Activated CD4-positive, alpha-beta T cell treated with anti-CD3 and anti-CD28 coated beads for 24 hours (primary cell): ENCODE measurements around the gene FRMD4B.

Experiments used
- DNase-seq, 2 donors: peaks; one replicate each; pipeline ENCODE4 v3.0.0-alpha.2; 2020; ENCODE audit warnings: low read depth in 2 of 2

Gene FRMD4B

DNA sequence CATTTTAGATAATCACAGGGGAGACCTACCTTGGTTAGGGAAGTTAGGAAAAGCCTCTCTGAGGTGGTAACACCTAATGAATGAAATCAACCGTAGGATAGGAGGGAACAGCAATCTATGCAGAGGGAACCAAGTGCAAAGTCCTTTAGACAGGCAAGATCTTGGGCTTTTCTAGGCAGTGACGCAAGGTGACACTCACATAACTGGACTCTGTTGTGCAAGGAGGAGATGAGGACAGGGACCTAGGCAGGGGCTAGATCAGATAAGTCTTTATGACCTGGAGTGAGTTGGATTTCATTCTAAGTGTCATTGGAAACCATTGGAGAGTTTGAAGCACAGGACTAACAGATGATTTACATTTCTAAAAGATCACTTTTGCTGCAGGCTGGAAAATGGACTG is 258.9 kb downstream of the FRMD4B start:
- no peak for DNase-seq

DNA sequence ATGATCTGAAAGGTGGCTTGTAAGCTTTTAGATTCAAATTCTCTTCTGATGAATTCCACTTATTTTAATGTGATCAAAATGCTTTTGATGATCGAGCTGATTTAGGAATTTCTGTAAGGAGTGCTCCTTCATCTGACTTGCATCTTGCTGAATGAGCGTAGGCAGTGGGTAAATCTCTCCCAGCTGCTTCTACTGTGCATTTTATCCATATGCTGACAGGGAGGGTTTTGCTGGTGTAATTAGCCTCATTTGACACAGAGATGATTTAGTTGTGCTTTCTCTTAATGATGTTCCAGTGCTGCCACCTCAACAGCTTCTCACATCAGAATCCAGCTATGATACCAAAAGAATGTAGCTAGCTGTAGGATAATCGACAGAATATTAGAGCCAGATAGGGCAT is 259.7 kb downstream of the FRMD4B start:
- no peak for DNase-seq

DNA sequence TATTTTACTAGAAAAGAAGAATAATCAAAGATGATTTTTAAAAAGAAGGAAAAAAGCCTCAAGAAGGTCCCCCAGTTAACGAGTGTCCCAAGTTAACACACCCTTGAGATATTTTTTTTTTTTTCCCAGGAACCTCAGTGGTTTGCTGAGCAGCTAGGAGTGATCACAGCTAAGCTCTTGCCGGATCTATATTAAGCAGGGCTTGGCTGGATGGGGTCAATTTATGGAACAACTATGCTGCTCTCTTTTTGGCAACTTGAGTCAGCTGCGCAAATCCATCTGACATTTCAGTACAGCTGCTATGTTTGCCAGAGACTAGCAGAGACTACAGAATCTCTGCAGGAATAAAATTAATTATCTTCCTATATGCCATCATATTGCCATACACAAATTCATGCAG is 263.5 kb downstream of the FRMD4B start, which contains the start of gene LMOD3:
TSS of gene LMOD3 (minus strand) at position 193 of the 400 bp plus-strand sequence. CDS start 209 bp downstream, outside the sequence.
- DNase-seq, result no peak

DNA sequence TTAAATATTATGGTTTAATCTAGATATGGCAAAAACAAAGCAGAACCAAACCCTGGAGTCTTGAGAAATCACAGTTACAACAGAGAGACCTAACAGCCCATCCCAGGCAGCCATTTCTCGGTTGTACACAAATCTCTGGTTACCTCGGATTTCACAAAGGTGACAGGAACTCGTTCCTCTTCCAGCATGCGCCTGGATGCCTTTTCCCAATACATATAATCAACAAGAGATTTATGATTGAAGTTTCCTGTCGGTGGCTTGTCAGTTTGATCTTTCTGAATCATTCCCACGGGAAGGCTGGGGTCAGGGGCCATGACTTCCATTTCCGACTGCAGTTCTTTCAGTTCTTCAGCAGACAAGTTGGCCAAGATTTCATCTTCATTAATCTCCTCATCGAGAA is 263.9 kb downstream of the FRMD4B start:
- no peak for DNase-seq

DNA sequence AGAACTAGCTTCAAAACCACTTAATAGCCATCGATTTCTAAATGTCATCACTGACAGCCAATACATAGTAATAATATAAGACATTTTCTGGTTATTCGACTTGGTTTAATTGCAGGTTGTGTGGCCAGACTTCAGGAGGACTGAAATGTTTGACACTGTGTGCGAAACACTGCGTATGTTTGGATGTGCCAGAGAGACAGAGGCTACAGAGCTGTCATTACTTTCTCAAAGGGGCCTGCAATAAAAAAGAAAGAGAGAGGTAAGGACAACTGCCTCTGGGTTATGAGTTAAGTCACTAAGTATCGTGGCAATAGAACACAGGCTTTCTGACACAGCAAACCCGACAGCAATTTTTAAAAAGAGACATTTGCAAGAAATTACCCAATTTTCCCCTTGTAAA is 264.4 kb downstream of the FRMD4B start:
- no peak for DNase-seq

DNA sequence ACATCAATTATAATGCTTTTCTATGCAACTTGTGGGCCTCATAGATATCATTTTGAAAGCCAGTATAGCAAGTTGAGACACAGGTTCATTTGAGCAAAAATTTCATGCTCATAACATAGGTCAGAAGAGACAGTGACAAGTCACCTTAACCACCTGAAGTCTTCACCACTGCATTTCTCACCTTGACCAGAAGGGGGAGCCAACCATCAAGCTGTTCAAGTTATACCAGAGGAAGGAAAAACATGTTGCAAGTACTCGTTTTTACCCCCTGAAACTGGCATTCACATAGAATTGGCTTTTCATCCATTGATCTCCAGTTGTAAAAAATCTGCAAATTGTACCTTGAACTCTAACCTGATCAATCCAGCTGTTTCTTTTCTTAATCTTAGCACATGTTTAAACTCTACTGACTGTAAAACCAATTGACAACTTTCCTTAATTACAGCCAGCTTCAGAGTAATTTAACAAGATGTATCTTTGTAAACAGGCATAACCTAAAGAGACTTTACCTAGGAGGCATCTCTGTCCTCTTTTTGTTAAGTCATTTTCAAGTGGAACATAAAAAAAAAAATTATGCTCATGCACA is 264.9 kb downstream of the FRMD4B start:
- peak; percentile 72 to 81 for DNase-seq
